HEK293 (cell line): ENCODE measurements around the gene SLC44A5.

ENCODE experiments used
- CTCF ChIP-seq: fragments of 450-650 bp; formaldehyde crosslinking; IDR thresholded peaks from 2 replicates; pipeline ENCODE4 v1.5.1; 2016; ENCODE audit warnings: missing biosample characterization, missing genetic modification characterization
- SP2 ChIP-seq: fragments of 450-650 bp; formaldehyde crosslinking; IDR thresholded peaks from 2 replicates; pipeline ENCODE4 v1.5.1; 2016; ENCODE audit warnings: missing biosample characterization, missing genetic modification characterization
- YY1 ChIP-seq: fragments of 450-650 bp; formaldehyde crosslinking; IDR thresholded peaks from 2 replicates; pipeline ENCODE4 v1.5.1; 2018; ENCODE audit warnings: missing biosample characterization, missing genetic modification characterization
- TF ChIP-seq, protein P1 (sequence below): fragments of 450-650 bp; formaldehyde crosslinking; IDR thresholded peaks from 2 replicates; pipeline ENCODE4 v1.5.1; 2016; ENCODE audit warnings: missing biosample characterization, missing genetic modification characterization

DNA sequence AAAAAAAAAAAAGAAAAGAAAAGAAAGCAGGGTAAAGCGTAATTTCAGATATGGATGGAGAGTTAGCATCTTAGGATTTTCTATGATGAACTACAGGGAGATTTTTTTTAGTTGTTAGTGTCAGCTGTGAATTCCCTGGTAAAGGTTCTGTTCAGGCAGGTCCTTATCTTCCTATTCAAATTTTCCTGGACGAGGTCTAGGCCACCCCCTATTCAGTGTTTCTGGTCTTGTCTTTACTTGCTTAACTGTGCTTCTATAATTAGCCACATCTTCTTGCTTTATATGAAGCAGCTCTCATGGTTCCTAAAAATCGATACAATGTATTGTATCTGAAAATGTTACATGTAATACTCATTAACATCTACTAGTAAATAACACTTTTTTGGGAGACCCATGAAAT is 318.9 kb downstream of the SLC44A5 start:
- no peak for TF ChIP-seq CTCF (tag by site-specific recombination)
- TF ChIP-seq YY1: no peak
- no peak for TF ChIP-seq SP2 (tag by site-specific recombination)
- TF ChIP-seq, protein P1, sequence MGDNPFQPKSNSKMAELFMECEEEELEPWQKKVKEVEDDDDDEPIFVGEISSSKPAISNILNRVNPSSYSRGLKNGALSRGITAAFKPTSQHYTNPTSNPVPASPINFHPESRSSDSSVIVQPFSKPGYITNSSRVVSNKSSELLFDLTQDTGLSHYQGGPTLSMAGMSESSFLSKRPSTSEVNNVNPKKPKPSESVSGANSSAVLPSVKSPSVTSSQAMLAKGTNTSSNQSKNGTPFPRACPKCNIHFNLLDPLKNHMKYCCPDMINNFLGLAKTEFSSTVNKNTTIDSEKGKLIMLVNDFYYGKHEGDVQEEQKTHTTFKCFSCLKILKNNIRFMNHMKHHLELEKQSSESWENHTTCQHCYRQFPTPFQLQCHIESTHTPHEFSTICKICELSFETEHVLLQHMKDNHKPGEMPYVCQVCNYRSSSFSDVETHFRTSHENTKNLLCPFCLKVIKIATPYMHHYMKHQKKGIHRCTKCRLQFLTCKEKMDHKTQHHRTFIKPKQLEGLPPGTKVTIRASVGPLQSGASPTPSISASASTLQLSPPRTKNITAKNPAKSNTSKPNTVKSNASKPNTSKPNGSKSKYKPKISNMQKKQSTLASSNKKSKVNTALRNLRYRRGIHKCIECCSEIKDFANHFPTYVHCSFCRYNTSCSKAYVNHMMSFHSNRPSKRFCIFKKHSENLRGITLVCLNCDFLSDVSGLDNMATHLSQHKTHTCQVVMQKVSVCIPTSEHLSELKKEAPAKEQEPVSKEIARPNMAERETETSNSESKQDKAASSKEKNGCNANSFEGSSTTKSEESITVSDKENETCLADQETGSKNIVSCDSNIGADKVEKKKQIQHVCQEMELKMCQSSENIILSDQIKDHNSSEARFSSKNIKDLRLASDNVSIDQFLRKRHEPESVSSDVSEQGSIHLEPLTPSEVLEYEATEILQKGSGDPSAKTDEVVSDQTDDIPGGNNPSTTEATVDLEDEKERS (tag by site-specific recombination): no peak
